B cell (primary cell): ENCODE data around the gene AHNAK. TPM values are rescaled to one million over a fixed set of nuclear protein-coding genes. Genes with fewer than 3 reads are reported as not detected.

Source experiments
- ATAC-seq: fragments of 200-7000 bp; cut with Tn5 transposase; one replicate; pipeline ENCODE4 v1.10.0; 2021; ENCODE audit warnings: low read depth, mild to moderate bottlenecking, moderate number of reproducible peaks, moderate library complexity
- CTCF ChIA-PET: fragments of 350-600 bp; sonication (Branson Sonifier 250); formaldehyde crosslinking; loops from one replicate; lab custom pipeline; 2021; ENCODE audit warnings: antibody characterized with exemption, inconsistent platforms; lab: Charles Lee
- POLR2A ChIA-PET: fragments of 350-600 bp; sonication (Branson Sonifier 250); formaldehyde crosslinking; loops from one replicate; lab custom pipeline; 2021; ENCODE audit warnings: antibody characterized with exemption; lab: Charles Lee
- DNase-seq: peaks from one replicate; pipeline ENCODE4 v3.0.0; 2013
- H2AFZ ChIP-seq: 2 replicates; pipeline ENCODE4 v1.6.1; 2012; ENCODE audit warnings: mild to moderate bottlenecking, low read depth, low read length; ENCODE audit not compliant: insufficient read depth, poor library complexity, severe bottlenecking
- H3K27ac ChIP-seq, 2 donors: 1 replicate in 1 of 2; 2 replicates in 1 of 2; pipeline ENCODE4 v1.5.1; 2012 to 2013; ENCODE audit warnings: low read length in 2 of 2, mild to moderate bottlenecking in 2 of 2, moderate library complexity in 1 of 2
- H3K27me3 ChIP-seq, 4 experiments: fragments of 200-600 bp in 1 of 4; sonication (generic) in 1 of 4; replicated peaks in 1 of 4; 1 replicate in 2 of 4; 2 replicates in 2 of 4; pipeline versions ENCODE4 v1.6.1 to v1.7.0; 2013 to 2016; ENCODE audit warnings: low read length in 3 of 4, mild to moderate bottlenecking in 2 of 4, mixed read lengths in 1 of 4, moderate library complexity in 1 of 4; ENCODE audit not compliant: insufficient read depth in 4 of 4, control insufficient read depth in 3 of 4; ENCODE audit errors: control extremely low read depth in 1 of 4
- H3K36me3 ChIP-seq, 2 experiments: replicated peaks in 1 of 2; 1 replicate in 1 of 2; 2 replicates in 1 of 2; pipeline versions ENCODE4 v1.6.1 to v1.7.1; 2013; ENCODE audit warnings: low read length in 1 of 2; ENCODE audit not compliant: insufficient read depth in 2 of 2, control insufficient read depth in 1 of 2; ENCODE audit errors: control extremely low read depth in 1 of 2, extremely low read depth in 1 of 2
- H3K4me1 ChIP-seq, 2 donors: fragments of 200-600 bp in 1 of 2; sonication (generic) in 1 of 2; 1 replicate in 1 of 2; 2 replicates in 1 of 2; pipeline versions ENCODE4 v1.5.1 to v1.6.1; 2013 to 2017; ENCODE audit warnings: low read length in 2 of 2; ENCODE audit not compliant: control insufficient read depth in 2 of 2, insufficient read depth in 2 of 2
- H3K4me2 ChIP-seq: replicated peaks from 2 replicates; pipeline ENCODE3; 2012; ENCODE audit warnings: mild to moderate bottlenecking, low read depth, low read length; ENCODE audit not compliant: poor library complexity, severe bottlenecking
- H3K4me3 ChIP-seq, 5 experiments: fragments of 200-600 bp in 1 of 5; sonication (generic) in 1 of 5; 1 replicate in 3 of 5; 2 replicates in 2 of 5; pipeline versions ENCODE4 v1.5.1 to v1.7.0; 2011 to 2016; ENCODE audit warnings: low read length in 4 of 5, mild to moderate bottlenecking in 4 of 5, low read depth in 2 of 5, control low read depth in 1 of 5, moderate library complexity in 1 of 5; ENCODE audit not compliant: insufficient read depth in 1 of 5; ENCODE audit errors: control extremely low read depth in 1 of 5, extremely low read depth in 1 of 5
- H3K79me2 ChIP-seq: fragments of 200-600 bp; sonication (generic); one replicate; pipeline ENCODE4 v1.6.0; 2016; ENCODE audit warnings: low read length; ENCODE audit not compliant: control insufficient read depth, insufficient read depth
- H3K9ac ChIP-seq: fragments of 200-600 bp; sonication (generic); 2 replicates; pipeline ENCODE4 v1.6.1; 2017; ENCODE audit warnings: mild to moderate bottlenecking, low read length, moderate library complexity
- H3K9me3 ChIP-seq, 3 donors: one replicate each; pipeline versions ENCODE4 v1.6.1 to v1.7.1; 2013; ENCODE audit warnings: low read length in 2 of 3; ENCODE audit not compliant: control insufficient read depth in 2 of 3, insufficient read depth in 1 of 3; ENCODE audit errors: control extremely low read depth in 1 of 3
- H4K20me1 ChIP-seq: 2 replicates; pipeline ENCODE4 v1.6.0; 2012; ENCODE audit warnings: mild to moderate bottlenecking, low read length; ENCODE audit not compliant: insufficient read depth, control insufficient read depth, poor library complexity, severe bottlenecking
- H3K27ac Mint-ChIP-seq: one replicate; pipeline ENCODE4 v1.8.0; 2021; ENCODE audit warnings: mixed read lengths
- H3K27me3 Mint-ChIP-seq: one replicate; pipeline ENCODE4 v1.8.0; 2021; ENCODE audit warnings: mixed read lengths
- H3K4me1 Mint-ChIP-seq: one replicate; pipeline ENCODE4 v1.8.0; 2021; ENCODE audit warnings: mixed read lengths
- H3K4me3 Mint-ChIP-seq: one replicate; pipeline ENCODE4 v1.8.0; 2021; ENCODE audit warnings: mixed read lengths
- H3K9me3 Mint-ChIP-seq: one replicate; pipeline ENCODE4 v1.8.0; 2022; ENCODE audit warnings: mixed read lengths; ENCODE audit not compliant: insufficient read depth
- CTCF ChIP-seq: fragments of 200-600 bp; IDR thresholded peaks from one replicate; pipeline ENCODE4 v1.8.0; 2022; ENCODE audit warnings: antibody characterized with exemption, mild to moderate bottlenecking
- EZH2 ChIP-seq: IDR thresholded peaks from 2 replicates; pipeline ENCODE4 v1.6.1; 2012; ENCODE audit warnings: borderline replicate concordance, low read depth, mild to moderate bottlenecking, moderate library complexity, low read length; ENCODE audit not compliant: insufficient read depth, poor library complexity, severe bottlenecking
- WGBS: methylation state at CpG from one replicate; pipeline ENCODE4 v1.1.5; 2013; ENCODE audit warnings: missing lambda C conversion rate; ENCODE audit not compliant: insufficient coverage; 5-methylcytosine and 5-hydroxymethylcytosine counted together
- intact Hi-C: fragments of 100-400 bp; cut with micrococcal nuclease; formaldehyde crosslinking; loops from one replicate; pipeline ENCODE4 v1.10.0; 2022
- polyA plus RNA-seq: library from polyadenylated mRNA; depleted of rRNA; stranded (reverse); fragments of >200 nt; gene quantifications from 2 replicates; pipeline ENCODE4 v1.2.3, GENCODE V29; 2012
- small RNA-seq: library from RNA; depleted of rRNA; stranded (forward); fragments of <200 nt; gene quantifications from one replicate; pipeline ENCODE3, GENCODE V24; 2012; ENCODE audit warnings: low replicate concordance, low read depth; ENCODE audit not compliant: insufficient read length
- total RNA-seq, 2 donors: library from RNA; stranded (reverse); fragments of 120-200 nt in 1 of 2; gene quantifications; 1 replicate in 1 of 2; 2 replicates in 1 of 2; pipeline versions ENCODE4 v1.2.3 to v1.2.4, GENCODE V29; 2013 to 2022

The AHNAK gene
- total and polyA plus RNA-seq, 2 donors (not counting 1 experiment from before 2014, with no cell fraction given): 63.7 to 229 TPM

GRCh38 chr11:62383822-62384221 lies 162.8 kb downstream of the AHNAK start:
- CTCF ChIA-PET: interaction anchor here (1.1 kb wide), 1 partner anchor 9 kb away, joined by 3 read pairs; no protein-coding TSS in a partner anchor
- Mint-ChIP-seq H3K27ac (no peak overlapping the region), H3K4me1 (peaks cover 5% of the 10 kb centered on the region), H3K9me3 (no peaks in the 10 kb centered on the region), H3K4me3 (no peak overlapping the region), H3K27me3 (no peaks in the 10 kb centered on the region)
- H3K4me1 ChIP-seq: peaks cover 0 to 6% of the 10 kb centered on the region in 2 donors
- no peak overlapping the region for H3K4me2 ChIP-seq
- H3K9ac ChIP-seq: no peak overlapping the region
- POLR2A ChIA-PET: no interaction called here
- 100% methylated on average over 1 of the region's 6 CpGs for WGBS
- H3K27me3 ChIP-seq: no peaks in the 10 kb centered on the region
- intact Hi-C loops: no loop called here
- H4K20me1 ChIP-seq: no peaks in the 10 kb centered on the region
- ATAC-seq (no peak), DNase-seq (no peak)
- no peak overlapping the region for H2AFZ ChIP-seq
- H3K79me2 ChIP-seq: no peaks in the 10 kb centered on the region
- no peaks in the 10 kb centered on the region for H3K9me3 ChIP-seq
- H3K4me3 ChIP-seq: no peak overlapping the region
- H3K36me3 ChIP-seq: no peaks in the 10 kb centered on the region
- no peak overlapping the region for H3K27ac ChIP-seq
- TF ChIP-seq EZH2: no peak
- no peak for TF ChIP-seq CTCF

Small RNA genes within 50 kb of the gene (small RNA-seq; reads per million reads assigned to genes)
- not detected for gene EEF1G
- gene MIR6747: not detected

Other genes with a start within 250 kb of the AHNAK start
- gene SCGB1D4, start 247.7 kb downstream of the AHNAK start, total RNA-seq: not detected in 2 replicates
- gene SCGB1D4, start 247.7 kb downstream of the AHNAK start, polyA plus RNA-seq: not detected in 2 replicates
- 0.49 and 1.1 TPM in 2 replicates for gene ASRGL1, start 209.4 kb downstream of the AHNAK start, total RNA-seq
- 1.3 and 9.1 TPM in 2 replicates for gene ASRGL1, start 209.4 kb downstream of the AHNAK start, polyA plus RNA-seq
- not detected in 2 replicates for gene SCGB1A1, start 127.8 kb downstream of the AHNAK start, total RNA-seq
- gene SCGB1A1, start 127.8 kb downstream of the AHNAK start, polyA plus RNA-seq: not detected in 2 replicates
- gene EEF1G, start 27.1 kb upstream of the AHNAK start, total RNA-seq: 1,778 and 1,867 TPM in 2 replicates
- 1,359 and 1,582 TPM in 2 replicates for gene EEF1G, start 27.1 kb upstream of the AHNAK start, polyA plus RNA-seq
- gene TUT1, start 44.7 kb upstream of the AHNAK start, total RNA-seq: 33.8 and 47.7 TPM in 2 replicates
- 31.1 and 31.6 TPM in 2 replicates for gene TUT1, start 44.7 kb upstream of the AHNAK start, polyA plus RNA-seq
- 127 and 139 TPM in 2 replicates for gene MTA2, start 55.1 kb upstream of the AHNAK start, total RNA-seq
- 37.2 and 46.9 TPM in 2 replicates for gene MTA2, start 55.1 kb upstream of the AHNAK start, polyA plus RNA-seq
- gene EML3, start 66.0 kb upstream of the AHNAK start, total RNA-seq: 127 and 135 TPM in 2 replicates
- gene EML3, start 66.0 kb upstream of the AHNAK start, polyA plus RNA-seq: 128 and 170 TPM in 2 replicates
- gene ROM1, start 66.5 kb upstream of the AHNAK start, total RNA-seq: 0.68 and 2.0 TPM in 2 replicates
- gene ROM1, start 66.5 kb upstream of the AHNAK start, polyA plus RNA-seq: 1.3 and 1.7 TPM in 2 replicates
- gene B3GAT3, start 75.2 kb upstream of the AHNAK start, total RNA-seq: 63.1 and 66.6 TPM in 2 replicates
- 88.9 and 89.3 TPM in 2 replicates for gene B3GAT3, start 75.2 kb upstream of the AHNAK start, polyA plus RNA-seq
- 190 and 204 TPM in 2 replicates for gene GANAB, start 99.8 kb upstream of the AHNAK start, total RNA-seq
- 98.7 and 139 TPM in 2 replicates for gene GANAB, start 99.8 kb upstream of the AHNAK start, polyA plus RNA-seq
- 21.3 and 22.7 TPM in 2 replicates for gene INTS5, start 106.5 kb upstream of the AHNAK start, total RNA-seq
- gene INTS5, start 106.5 kb upstream of the AHNAK start, polyA plus RNA-seq: 8.7 and 14.3 TPM in 2 replicates
- gene C11orf98, start 118.4 kb upstream of the AHNAK start, total RNA-seq: 48.1 and 52.0 TPM in 2 replicates
- gene C11orf98, start 118.4 kb upstream of the AHNAK start, polyA plus RNA-seq: 41.5 and 46.3 TPM in 2 replicates
- 57.3 and 78.7 TPM in 2 replicates for gene CSKMT, start 118.5 kb upstream of the AHNAK start, total RNA-seq
- 21.3 and 39.0 TPM in 2 replicates for gene CSKMT, start 118.5 kb upstream of the AHNAK start, polyA plus RNA-seq
- gene UQCC3, start 124.9 kb upstream of the AHNAK start, total RNA-seq: 6.5 and 8.9 TPM in 2 replicates
- gene UQCC3, start 124.9 kb upstream of the AHNAK start, polyA plus RNA-seq: 2.8 and 5.6 TPM in 2 replicates
- gene LBHD1, start 125.5 kb upstream of the AHNAK start, total RNA-seq: 32.5 and 33.3 TPM in 2 replicates
- gene LBHD1, start 125.5 kb upstream of the AHNAK start, polyA plus RNA-seq: 19.3 and 23.3 TPM in 2 replicates
- 186 and 193 TPM in 2 replicates for gene UBXN1, start 132.3 kb upstream of the AHNAK start, total RNA-seq
- 180 and 289 TPM in 2 replicates for gene UBXN1, start 132.3 kb upstream of the AHNAK start, polyA plus RNA-seq
- gene LRRN4CL, start 142.7 kb upstream of the AHNAK start, total RNA-seq: 0.15 and 0.25 TPM in 2 replicates
- 0.03 TPM in 1 of 2 replicates, not detected in the other for gene LRRN4CL, start 142.7 kb upstream of the AHNAK start, polyA plus RNA-seq
- 49.2 and 56.3 TPM in 2 replicates for gene BSCL2, start 160.6 kb upstream of the AHNAK start, total RNA-seq
- gene BSCL2, start 160.6 kb upstream of the AHNAK start, polyA plus RNA-seq: 38.5 TPM in 2 replicates
- 0.95 and 2.1 TPM in 2 replicates for gene GNG3, start 160.9 kb upstream of the AHNAK start, total RNA-seq
- gene GNG3, start 160.9 kb upstream of the AHNAK start, polyA plus RNA-seq: 5.5 and 8.0 TPM in 2 replicates
- gene HNRNPUL2, start 180.7 kb upstream of the AHNAK start, total RNA-seq: 70.4 and 78.2 TPM in 2 replicates
- gene HNRNPUL2, start 180.7 kb upstream of the AHNAK start, polyA plus RNA-seq: 14.6 and 15.7 TPM in 2 replicates
- gene TTC9C, start 181.7 kb upstream of the AHNAK start, total RNA-seq: 56.3 and 57.9 TPM in 2 replicates
- 33.5 and 36.7 TPM in 2 replicates for gene TTC9C, start 181.7 kb upstream of the AHNAK start, polyA plus RNA-seq
- gene ZBTB3, start 207.4 kb upstream of the AHNAK start, total RNA-seq: 22.0 and 24.8 TPM in 2 replicates
- 3.8 and 8.7 TPM in 2 replicates for gene ZBTB3, start 207.4 kb upstream of the AHNAK start, polyA plus RNA-seq
- gene POLR2G, start 214.8 kb upstream of the AHNAK start, total RNA-seq: 76.8 and 78.7 TPM in 2 replicates
- 113 and 129 TPM in 2 replicates for gene POLR2G, start 214.8 kb upstream of the AHNAK start, polyA plus RNA-seq
- 43.2 and 48.2 TPM in 2 replicates for gene TAF6L, start 224.6 kb upstream of the AHNAK start, total RNA-seq
- gene TAF6L, start 224.6 kb upstream of the AHNAK start, polyA plus RNA-seq: 28.2 and 75.1 TPM in 2 replicates
- gene TMEM179B, start 240.6 kb upstream of the AHNAK start, total RNA-seq: 62.3 and 71.5 TPM in 2 replicates
- 43.2 and 64.3 TPM in 2 replicates for gene TMEM179B, start 240.6 kb upstream of the AHNAK start, polyA plus RNA-seq
- 15.6 and 16.2 TPM in 2 replicates for gene TMEM223, start 245.2 kb upstream of the AHNAK start, total RNA-seq
- gene TMEM223, start 245.2 kb upstream of the AHNAK start, polyA plus RNA-seq: 6.0 and 12.0 TPM in 2 replicates